ENCODE data around the gene MCHR2.
"Not testable (repeated sequence)": the region's sequence is repeated elsewhere in the genome, so short reads cannot be mapped to it uniquely, and the experiment has no call there.

Gene MCHR2

GRCh38 chr6:99993533-99994251 lies at the start of gene MCHR2:
MCHR2 (minus strand) TSS chr6:99994223; CDS start chr6:99956147, 38,076 bp downstream.
- no peak for DNase-seq (ENCODE audit: low read depth)

- DNase-seq (ENCODE audit: low read depth) = not testable (repeated sequence)
Observed at GRCh38 chr6:100038546-100038945, 44.5 kb upstream of the MCHR2 start.

- no peak for DNase-seq (ENCODE audit: low read depth)
Observed at GRCh38 chr6:100035873-100036653, 42.0 kb upstream of the MCHR2 start.

- no peak for DNase-seq (ENCODE audit: low read depth)
Observed at GRCh38 chr6:100023798-100024197, 29.8 kb upstream of the MCHR2 start.

GRCh38 chr6:100022847-100023246 lies 28.8 kb upstream of the MCHR2 start:
- no peak for DNase-seq (ENCODE audit: low read depth)

- no peak for DNase-seq (ENCODE audit: low read depth)
Observed at GRCh38 chr6:100008857-100009256, 14.8 kb upstream of the MCHR2 start.

- peak; percentile 43 for DNase-seq (ENCODE audit: low read depth)
Observed at GRCh38 chr6:100001915-100002388, 7.9 kb upstream of the MCHR2 start.

GRCh38 chr6:99997141-99997540 lies 3.1 kb upstream of the MCHR2 start:
- DNase-seq (ENCODE audit: low read depth) = no peak

GRCh38 chr6:99995916-99996315 lies 1.9 kb upstream of the MCHR2 start:
- no peak for DNase-seq (ENCODE audit: low read depth)

- DNase-seq (ENCODE audit: low read depth) = no peak
Observed at GRCh38 chr6:99993146-99993532, 884 bp downstream of the MCHR2 start.

GRCh38 chr6:99991955-99992354 lies 2.1 kb downstream of the MCHR2 start:
- DNase-seq (ENCODE audit: low read depth) = no peak

- no peak for DNase-seq (ENCODE audit: low read depth)
Observed at GRCh38 chr6:99980741-99981140, 13.3 kb downstream of the MCHR2 start.

GRCh38 chr6:99979953-99980352 lies 14.1 kb downstream of the MCHR2 start:
- DNase-seq (ENCODE audit: low read depth) = no peak

- no peak for DNase-seq (ENCODE audit: low read depth)
Observed at GRCh38 chr6:99967052-99967451, 27.0 kb downstream of the MCHR2 start.

GRCh38 chr6:99960027-99960426 lies 34.0 kb downstream of the MCHR2 start:
- no peak for DNase-seq (ENCODE audit: low read depth)

GRCh38 chr6:99951016-99951805 lies 42.8 kb downstream of the MCHR2 start:
- no peak for DNase-seq (ENCODE audit: low read depth)

- no peak for DNase-seq (ENCODE audit: low read depth)
Observed at GRCh38 chr6:99946005-99946404, 48.0 kb downstream of the MCHR2 start.

- DNase-seq (ENCODE audit: low read depth) = no peak
Observed at GRCh38 chr6:99943846-99944245, 50.2 kb downstream of the MCHR2 start.

GRCh38 chr6:99940582-99940981 lies 53.4 kb downstream of the MCHR2 start:
- no peak for DNase-seq (ENCODE audit: low read depth)

GRCh38 chr6:99933129-99933528 lies 60.9 kb downstream of the MCHR2 start:
- peak; percentile 30 for DNase-seq (ENCODE audit: low read depth)

GRCh38 chr6:99912657-99913056 lies 81.4 kb downstream of the MCHR2 start:
- DNase-seq (ENCODE audit: low read depth) = no peak
